GM08714 (cell line): ENCODE measurements around the gene CCDC134.
"Not testable (repeated sequence)": the region's sequence is repeated elsewhere in the genome, so short reads cannot be mapped to it uniquely, and the experiment has no call there.

Source experiments
- H3K4me3 ChIP-seq: fragments of 200-500 bp; sonication (Bioruptor generic); 2 replicates; pipeline ENCODE4 v1.5.1; 2014; ENCODE audit warnings: mild to moderate bottlenecking, low read length, inconsistent platforms
- ZNF274 ChIP-seq: IDR thresholded peaks from 2 replicates; pipeline ENCODE4 v1.6.1; 2012; ENCODE audit warnings: mild to moderate bottlenecking, low read depth, low read length

CCDC134 gene

DNA sequence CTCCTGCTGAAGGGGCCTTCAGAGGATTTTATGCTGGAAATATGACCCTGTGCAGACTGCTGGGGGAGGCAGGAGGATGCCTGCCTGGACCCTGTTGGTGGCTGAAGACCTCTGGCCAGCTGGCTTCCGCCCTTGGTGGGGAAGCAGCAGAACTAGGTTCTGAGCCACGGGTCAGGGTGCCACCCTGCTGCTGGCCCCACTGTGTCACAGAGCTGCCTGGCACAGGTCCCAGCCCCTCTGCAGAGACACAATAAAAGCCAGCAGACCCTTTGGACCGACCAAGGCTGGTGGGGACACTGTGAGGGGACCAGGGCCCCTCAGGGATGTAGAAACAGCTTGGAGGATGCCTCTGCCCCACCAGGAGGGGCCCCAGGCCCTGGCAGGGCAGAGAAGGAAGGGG, 25.5 kb downstream of the CCDC134 start:
- TF ChIP-seq ZNF274: no peak
- no peak overlapping the region for H3K4me3 ChIP-seq

GRCh38 chr22:41826430-41827383, 26.2 kb downstream of the CCDC134 start:
- no peak for TF ChIP-seq ZNF274
- no peak overlapping the region for H3K4me3 ChIP-seq

DNA sequence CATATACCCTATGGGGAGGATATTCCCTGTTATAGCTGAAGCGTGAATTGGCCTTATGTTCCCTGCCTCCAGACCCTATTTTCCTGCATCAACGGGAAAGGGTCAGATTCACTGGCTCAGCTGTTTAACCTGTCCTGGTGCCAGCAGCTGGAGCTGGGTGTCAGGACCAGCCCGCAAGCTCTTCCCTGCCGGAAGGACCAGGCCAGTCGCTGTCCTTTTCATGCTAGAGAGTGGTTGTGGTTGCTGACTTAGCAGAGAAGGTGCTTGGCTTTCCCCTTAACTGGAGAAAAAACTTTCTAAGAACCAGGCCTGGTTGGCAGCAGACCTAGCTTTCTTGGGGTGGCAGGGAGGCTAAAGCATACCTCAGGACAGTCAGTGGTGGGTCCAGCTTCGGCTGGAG, 27.2 kb downstream of the CCDC134 start:
- H3K4me3 ChIP-seq: no peak overlapping the region

GRCh38 chr22:41828516-41828915, 28.0 kb downstream of the CCDC134 start:
- H3K4me3 ChIP-seq: no peak overlapping the region
- no peak for TF ChIP-seq ZNF274

More for the DNA sequence above, 27.2 kb downstream of the CCDC134 start:
- no peak for TF ChIP-seq ZNF274

DNA sequence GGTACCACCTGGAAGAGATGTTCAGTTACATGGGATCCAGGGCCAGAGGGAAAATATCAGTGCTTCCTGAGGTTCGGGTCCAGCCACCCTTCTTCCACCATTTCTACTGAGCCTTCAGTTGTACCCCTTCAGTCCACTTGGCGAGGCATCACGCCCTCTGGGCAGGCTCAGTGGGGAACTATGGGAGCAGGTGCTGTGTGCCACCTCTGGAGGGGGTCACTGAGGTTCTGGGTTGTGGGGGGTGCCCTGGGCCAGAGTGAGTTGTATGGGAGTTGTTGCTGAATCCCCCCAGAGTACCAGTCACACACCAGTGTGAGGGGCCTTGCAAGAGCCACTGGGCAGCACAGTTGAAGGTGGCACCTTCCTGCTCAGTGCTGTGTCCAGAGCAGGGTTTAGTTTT, 29.7 kb downstream of the CCDC134 start:
- no peak overlapping the region for H3K4me3 ChIP-seq
- no peak for TF ChIP-seq ZNF274

- no peak overlapping the region for H3K4me3 ChIP-seq
- no peak for TF ChIP-seq ZNF274
Observed at GRCh38 chr22:41831383-41831782, 30.9 kb downstream of the CCDC134 start.

- TF ChIP-seq ZNF274: no peak
- peak overlapping the region; percentile 68 for H3K4me3 ChIP-seq
Observed at GRCh38 chr22:41831828-41832552, 31.5 kb downstream of the CCDC134 start.

GRCh38 chr22:41832553-41833368, 32.3 kb downstream of the CCDC134 start, which contains the start of gene SREBF2:
SREBF2 (plus strand) TSS chr22:41833105; CDS start chr22:41833271, 166 bp downstream.
- H3K4me3 ChIP-seq: peak within 1 kb of the TSS; percentile 80
- no peak for TF ChIP-seq ZNF274

DNA sequence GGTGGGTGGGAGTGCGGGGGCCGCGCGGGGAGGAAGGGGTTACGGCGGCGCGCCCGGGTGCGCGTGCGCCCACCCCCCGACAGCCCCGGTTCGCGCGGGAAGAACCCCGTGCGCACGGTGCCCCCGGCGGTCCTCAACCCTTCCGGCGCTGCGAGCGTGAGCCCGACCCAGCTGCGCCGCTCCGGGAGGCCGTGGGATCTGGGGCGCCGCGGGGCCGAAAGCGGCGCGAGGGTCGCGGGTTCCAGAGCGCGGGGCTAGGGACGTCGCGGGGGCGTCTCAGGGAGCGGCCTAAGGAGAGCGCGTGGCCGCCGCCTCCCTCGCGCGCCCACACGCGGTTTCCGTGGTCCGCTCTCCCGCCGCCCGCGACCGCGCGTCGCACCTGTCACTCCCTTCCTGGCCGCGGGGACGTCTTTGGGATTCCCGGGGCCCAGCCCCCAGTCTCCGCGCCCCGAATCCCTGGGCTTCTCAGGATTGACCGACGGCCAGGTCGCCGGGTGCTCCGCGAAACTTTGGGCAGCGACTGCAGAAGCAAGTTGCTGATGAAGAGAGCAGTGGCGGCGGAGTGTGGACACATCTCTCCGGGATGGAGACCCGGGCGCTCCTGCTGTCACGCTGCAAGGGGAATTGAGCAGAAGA, 33.0 kb downstream of the CCDC134 start:
- peak overlapping the region; percentile 80 for H3K4me3 ChIP-seq
- TF ChIP-seq ZNF274: no peak

DNA sequence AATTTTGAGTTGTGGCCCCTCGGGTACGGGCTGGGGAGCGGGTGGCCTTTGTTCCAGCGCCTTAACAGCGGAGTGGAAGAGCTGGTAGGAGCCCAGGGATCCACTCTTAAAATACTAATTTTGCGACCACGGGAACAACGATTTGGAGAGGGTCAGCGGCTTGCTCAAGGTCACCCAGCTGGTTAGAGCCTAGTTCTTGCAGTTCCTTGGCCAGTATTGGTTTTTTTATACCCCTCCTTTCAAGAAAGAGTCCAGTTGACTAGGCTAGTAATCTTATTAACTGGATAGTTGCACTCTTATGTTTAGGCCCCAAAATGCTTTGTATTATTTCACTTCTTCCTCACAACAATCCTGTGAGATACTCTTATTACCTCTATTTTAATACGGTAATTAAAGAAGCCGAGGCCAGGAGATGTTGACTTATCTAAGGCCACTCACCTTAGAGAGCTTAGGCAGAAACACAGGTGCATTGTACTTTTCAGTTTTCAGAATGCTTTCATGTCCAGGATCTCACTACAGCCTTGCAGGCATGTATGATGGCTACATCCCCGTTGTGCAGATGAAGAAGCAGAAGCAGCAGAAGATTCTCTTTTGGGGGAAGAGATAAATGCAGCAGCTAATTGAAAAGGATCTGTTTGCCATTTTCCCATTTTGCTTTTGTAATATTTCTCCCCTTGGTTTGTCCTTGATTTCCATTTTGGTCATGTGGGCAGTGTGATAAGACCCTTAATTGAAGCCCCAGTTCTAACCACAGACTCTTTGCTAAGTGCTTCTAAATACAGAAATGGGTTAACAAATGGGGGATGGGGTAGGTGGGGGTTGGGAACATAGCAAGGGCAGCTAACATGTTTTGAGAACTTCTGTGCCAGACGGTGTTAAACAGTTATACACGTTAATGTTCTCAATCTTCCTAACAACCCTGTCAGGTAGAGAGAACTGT, 33.8 kb downstream of the CCDC134 start:
- no peak for TF ChIP-seq ZNF274
- H3K4me3 ChIP-seq: peak overlapping the region; percentile 80

GRCh38 chr22:41835462-41835861, 35.0 kb downstream of the CCDC134 start:
- not testable (repeated sequence) for H3K4me3 ChIP-seq

GRCh38 chr22:41836551-41836950, 36.1 kb downstream of the CCDC134 start:
- no peak for TF ChIP-seq ZNF274

More at GRCh38 chr22:41836551-41836950, 36.1 kb downstream of the CCDC134 start:
- H3K4me3 ChIP-seq: no peak overlapping the region
